ENCODE data around the gene REXO4. TPM values are rescaled to one million over a fixed set of nuclear protein-coding genes. Genes with fewer than 3 reads are reported as not detected.
A peak's percentile ranks its signal among the peaks of the same experiment; 100 is the strongest.

Gene REXO4
- total RNA-seq, 4 donors from 2014 or later = 11.2 to 29.9 (median 18.1) TPM

DNA sequence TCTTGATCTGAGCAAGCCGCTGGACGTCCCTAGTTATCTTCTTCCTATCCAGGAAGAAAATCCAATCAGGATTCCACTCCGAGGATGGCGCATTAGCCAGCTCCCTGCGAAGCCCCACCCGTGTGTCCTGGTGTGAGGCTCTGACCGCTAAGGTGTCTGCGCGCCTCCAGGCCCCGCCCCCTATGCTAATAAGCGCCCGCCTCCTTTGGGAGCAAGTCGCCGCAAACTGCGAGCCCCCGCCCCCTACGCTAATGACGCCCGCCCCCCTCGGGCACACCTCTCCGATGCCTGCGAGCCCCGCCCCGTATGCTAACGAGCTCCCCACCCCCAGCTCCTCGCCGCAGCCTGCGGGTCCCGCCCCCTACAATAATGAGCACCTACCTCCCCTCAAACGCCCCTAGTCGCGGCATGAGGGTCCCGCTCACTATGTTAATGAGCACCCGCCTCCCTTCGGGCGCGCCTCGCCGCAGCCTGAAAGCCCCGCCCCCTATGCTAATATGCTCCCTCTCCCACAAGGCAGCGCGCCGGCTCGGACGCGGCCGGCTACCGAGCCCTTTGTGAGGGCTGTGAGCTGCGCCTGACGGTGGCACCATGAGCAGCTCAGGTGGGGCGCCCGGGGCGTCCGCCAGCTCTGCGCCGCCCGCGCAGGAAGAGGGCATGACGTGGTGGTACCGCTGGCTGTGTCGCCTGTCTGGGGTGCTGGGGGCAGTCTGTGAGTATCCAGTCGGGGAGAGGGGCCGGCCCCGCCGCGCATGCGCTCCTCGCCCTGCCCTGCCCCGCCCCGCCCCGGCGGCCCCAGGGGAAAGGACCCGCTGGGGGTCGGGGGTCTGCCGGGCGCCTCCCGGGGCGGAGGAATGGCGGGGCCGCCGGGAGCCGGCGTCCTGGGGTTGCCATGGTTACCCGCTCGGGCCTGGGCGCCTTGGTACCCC lies 41.9 kb upstream of the REXO4 start, which contains the start of gene CACFD1:
CACFD1 (plus strand) TSS at position 503 of the 929 bp plus-strand sequence; CDS start at position 592, 89 bp downstream.
- Histone ChIP-seq H3K9me3 (no peaks in the 10 kb centered on the region), H3K27me3 (no peaks in the 10 kb centered on the region), H3K36me3 (peaks cover 0 to 16% of the 10 kb centered on the region in 2 donors), H3K4me1 (peaks cover 0 to 28% (median 4%) of the 10 kb centered on the region in 3 donors), H3K27ac (peak within 1 kb of the TSS; percentile 83 to 97 (median 93)), H3K4me3 (peak within 1 kb of the TSS; percentile 76 to 90)
- ATAC-seq = peak; percentile 93
- TF ChIP-seq EP300 (IDR thresholded peaks at IDR 0.05) = no peak
- peak in 1 of 4 experiments; percentile 6 for TF ChIP-seq CTCF (IDR thresholded peaks at IDR 0.05)
- TF ChIP-seq POLR2AphosphoS5 (IDR thresholded peaks at IDR 0.05) = peak; percentile 73
- peak; percentile 75 to 76 for TF ChIP-seq POLR2A (IDR thresholded peaks at IDR 0.05)
- 0% methylated on average over 2 of the region's 86 CpGs; no CpG with 5 or more reads in 1 of the 2 donors for WGBS, 2 donors (ENCODE audit: low coverage in 1 of 2)

DNA sequence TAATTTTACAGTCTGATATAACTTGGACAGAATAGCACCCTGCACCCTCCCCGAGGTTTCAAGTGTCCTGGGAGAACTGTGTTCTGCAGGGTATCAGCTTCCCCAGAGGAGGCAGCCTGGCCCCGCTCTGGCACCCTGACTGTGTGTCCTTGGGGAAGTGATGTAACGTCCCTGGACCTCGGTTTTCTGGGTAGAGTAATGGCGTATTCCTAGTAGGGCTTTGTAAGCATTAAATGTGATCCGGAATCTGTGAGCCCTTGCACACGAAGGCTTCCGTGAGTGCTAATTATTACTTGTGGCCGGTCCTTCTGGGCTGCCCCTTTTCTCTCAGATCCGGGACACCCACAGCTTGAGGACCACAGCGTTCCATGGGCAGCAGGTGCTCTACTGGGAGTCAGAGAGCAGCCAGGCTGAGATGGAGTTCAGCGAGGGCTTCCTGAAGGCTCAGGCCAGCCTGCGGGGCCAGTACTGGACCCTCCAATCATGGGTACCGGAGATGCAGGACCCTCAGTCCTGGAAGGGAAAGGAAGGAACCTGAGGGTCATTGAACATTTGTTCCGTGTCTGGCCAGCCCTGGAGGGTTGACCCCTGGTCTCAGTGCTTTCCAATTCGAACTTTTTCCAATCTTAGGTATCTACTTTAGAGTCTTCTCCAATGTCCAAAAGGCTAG lies 41.0 kb upstream of the REXO4 start:
- 68% methylated on average over 6 of the region's 16 CpGs; no CpG with 5 or more reads in 1 of the 2 donors for WGBS, 2 donors (ENCODE audit: low coverage in 1 of 2)
- peak overlapping the region in 3 of 4 donors; percentile 90 to 97 (median 96) for H3K27ac ChIP-seq
- no peak for TF ChIP-seq EP300 (IDR thresholded peaks at IDR 0.05)
- no peak for TF ChIP-seq POLR2A (IDR thresholded peaks at IDR 0.05)
- no peak for TF ChIP-seq POLR2AphosphoS5 (IDR thresholded peaks at IDR 0.05)
- TF ChIP-seq CTCF (IDR thresholded peaks at IDR 0.05) = no peak

DNA sequence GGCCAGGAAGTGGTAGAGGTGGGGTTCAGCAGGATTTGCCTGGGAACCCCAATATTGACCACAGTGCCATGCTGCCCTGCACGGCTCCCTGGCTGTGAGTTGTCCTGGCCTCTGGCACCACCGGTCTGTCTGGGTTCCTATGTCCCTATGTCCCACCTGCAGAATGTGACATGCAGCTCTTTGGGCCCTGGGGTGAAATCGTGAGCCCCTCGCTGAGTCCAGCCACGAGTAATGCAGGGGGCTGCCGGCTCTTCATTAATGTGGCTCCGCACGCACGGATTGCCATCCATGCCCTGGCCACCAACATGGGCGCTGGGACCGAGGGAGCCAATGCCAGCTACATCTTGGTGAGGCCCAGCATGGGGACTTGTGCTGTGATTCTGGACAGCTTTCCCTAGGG lies 39.9 kb upstream of the REXO4 start:
- no CpG with 5 or more reads among the region's 11 CpGs for WGBS, 2 donors (ENCODE audit: low coverage in 1 of 2)

More for the DNA sequence above, 41.0 kb upstream of the REXO4 start:
- no peak for ATAC-seq
- H3K4me1 ChIP-seq = peaks cover 0 to 28% (median 4%) of the 10 kb centered on the region in 3 donors
- H3K9me3 ChIP-seq = no peaks in the 10 kb centered on the region
- H3K36me3 ChIP-seq = peaks cover 0 to 7% of the 10 kb centered on the region in 2 donors
- no peaks in the 10 kb centered on the region for H3K27me3 ChIP-seq
- peak overlapping the region in 1 of 2 donors; percentile 90 for H3K4me3 ChIP-seq

GRCh38 chr9:133457233-133457632 lies 39.4 kb upstream of the REXO4 start:
- TF ChIP-seq CTCF (IDR thresholded peaks at IDR 0.05) = no peak
- TF ChIP-seq EP300 (IDR thresholded peaks at IDR 0.05) = no peak
- TF ChIP-seq POLR2AphosphoS5 (IDR thresholded peaks at IDR 0.05) = no peak
- TF ChIP-seq POLR2A (IDR thresholded peaks at IDR 0.05) = no peak
- Histone ChIP-seq H3K36me3 (no peaks in the 10 kb centered on the region), H3K27ac (no peak overlapping the region), H3K27me3 (no peaks in the 10 kb centered on the region), H3K9me3 (no peaks in the 10 kb centered on the region), H3K4me1 (peaks cover 0 to 28% (median 4%) of the 10 kb centered on the region in 3 donors), H3K4me3 (no peak overlapping the region)
- no peak for ATAC-seq
- WGBS, 2 donors (ENCODE audit: low coverage in 1 of 2) = 95% methylated on average over 4 of the region's 13 CpGs; no CpG with 5 or more reads in 1 of the 2 donors

More for the DNA sequence above, 39.9 kb upstream of the REXO4 start:
- no peak for TF ChIP-seq CTCF (IDR thresholded peaks at IDR 0.05)
- H3K4me3 ChIP-seq = no peak overlapping the region
- no peaks in the 10 kb centered on the region for H3K27me3 ChIP-seq
- no peak overlapping the region for H3K27ac ChIP-seq
- H3K4me1 ChIP-seq = peaks cover 0 to 28% (median 4%) of the 10 kb centered on the region in 3 donors
- no peak for ATAC-seq
- H3K9me3 ChIP-seq = no peaks in the 10 kb centered on the region
- H3K36me3 ChIP-seq = no peaks in the 10 kb centered on the region

All from gastroesophageal sphincter (tissue), 4 donors.